ENCODE results near the gene SH3PXD2A. TPM values are rescaled to one million over a fixed set of nuclear protein-coding genes. Genes with fewer than 3 reads are reported as not detected.
A peak's percentile ranks its signal among the peaks of the same experiment; 100 is the strongest.

Gene SH3PXD2A
- total and polyA plus RNA-seq, 7 donors: 3.0 to 57.7 (median 10.6) TPM

DNA sequence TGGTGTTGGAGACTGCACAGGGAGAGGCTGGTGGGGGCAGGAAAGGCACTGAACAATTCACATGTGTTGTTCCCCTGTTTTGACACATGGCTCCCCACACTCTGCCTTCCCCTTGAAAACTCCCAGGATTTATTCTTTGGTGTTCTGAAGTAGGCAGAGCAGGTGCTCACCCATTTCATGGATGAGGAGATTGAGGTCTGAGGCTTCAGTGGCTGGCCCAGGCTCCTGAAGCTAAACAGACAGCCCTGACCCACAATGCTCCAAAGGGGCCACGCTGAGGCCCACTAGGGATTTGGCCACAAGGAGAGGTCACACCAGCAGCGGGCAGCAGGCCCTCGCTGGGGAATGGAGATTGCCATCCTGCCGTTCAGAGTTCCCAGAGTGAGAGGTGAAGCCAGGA lies 157.6 kb downstream of the SH3PXD2A start:
- intact Hi-C loops (cut with DNase I): no loop called here
- Histone ChIP-seq H3K4me3 (no peak overlapping the region), H3K27ac (no peak overlapping the region), H3K36me3 (ENCODE audit: insufficient read depth in 1 of 2, low read depth in 1 of 2) (no peaks in the 10 kb centered on the region), H3K27me3 (ENCODE audit: insufficient read depth in 3 of 3, low read length in 2 of 3) (no peaks in the 10 kb centered on the region), H3K4me1 (peaks cover 9% of the 10 kb centered on the region), H3K9me3 (no peaks in the 10 kb centered on the region)
- no peak for DNase-seq
- 84 to 94% (median 94%) methylated on average over 4 of the region's 4 CpGs for WGBS, 3 donors
- TF ChIP-seq, protein P1, sequence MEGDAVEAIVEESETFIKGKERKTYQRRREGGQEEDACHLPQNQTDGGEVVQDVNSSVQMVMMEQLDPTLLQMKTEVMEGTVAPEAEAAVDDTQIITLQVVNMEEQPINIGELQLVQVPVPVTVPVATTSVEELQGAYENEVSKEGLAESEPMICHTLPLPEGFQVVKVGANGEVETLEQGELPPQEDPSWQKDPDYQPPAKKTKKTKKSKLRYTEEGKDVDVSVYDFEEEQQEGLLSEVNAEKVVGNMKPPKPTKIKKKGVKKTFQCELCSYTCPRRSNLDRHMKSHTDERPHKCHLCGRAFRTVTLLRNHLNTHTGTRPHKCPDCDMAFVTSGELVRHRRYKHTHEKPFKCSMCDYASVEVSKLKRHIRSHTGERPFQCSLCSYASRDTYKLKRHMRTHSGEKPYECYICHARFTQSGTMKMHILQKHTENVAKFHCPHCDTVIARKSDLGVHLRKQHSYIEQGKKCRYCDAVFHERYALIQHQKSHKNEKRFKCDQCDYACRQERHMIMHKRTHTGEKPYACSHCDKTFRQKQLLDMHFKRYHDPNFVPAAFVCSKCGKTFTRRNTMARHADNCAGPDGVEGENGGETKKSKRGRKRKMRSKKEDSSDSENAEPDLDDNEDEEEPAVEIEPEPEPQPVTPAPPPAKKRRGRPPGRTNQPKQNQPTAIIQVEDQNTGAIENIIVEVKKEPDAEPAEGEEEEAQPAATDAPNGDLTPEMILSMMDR (IDR thresholded peaks at IDR 0.05): no peak
- no peak for ATAC-seq

DNA sequence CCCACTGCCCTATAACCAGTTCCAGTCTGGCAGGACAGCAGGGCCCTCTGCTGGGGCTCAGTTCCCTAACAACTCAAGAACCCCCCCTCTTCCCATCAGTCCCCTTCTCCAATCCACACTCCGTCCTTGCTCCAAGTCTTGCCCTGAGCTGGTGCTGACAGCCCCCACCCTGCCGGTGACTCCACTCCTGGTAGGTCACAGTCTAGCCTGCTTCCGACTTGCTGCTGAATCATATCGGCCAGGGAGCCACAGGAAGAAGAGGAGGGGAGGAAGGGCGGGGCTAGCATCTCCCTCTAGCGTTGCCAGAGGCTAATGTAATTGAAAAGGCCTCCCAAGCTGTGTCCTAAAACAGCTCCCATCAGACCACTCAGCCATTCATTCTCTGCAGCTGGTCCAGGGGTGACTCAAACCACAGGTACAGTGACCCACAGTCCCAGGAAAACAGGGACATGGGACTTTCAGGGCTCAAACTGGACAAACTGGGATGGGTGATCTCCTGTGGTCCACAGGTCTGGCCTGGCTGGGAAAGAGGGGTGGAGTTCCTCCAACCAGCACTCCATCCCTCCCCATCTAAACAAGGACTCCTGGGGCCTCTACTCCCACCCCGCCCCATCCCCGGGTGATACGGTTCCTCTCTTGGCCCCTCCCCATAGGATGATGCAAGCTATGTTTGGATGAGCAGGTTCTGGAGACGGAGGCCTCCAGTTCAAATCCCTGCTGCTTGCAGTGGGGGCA lies 158.8 kb downstream of the SH3PXD2A start:
- Histone ChIP-seq H3K9me3 (no peaks in the 10 kb centered on the region), H3K36me3 (ENCODE audit: insufficient read depth in 1 of 2, low read depth in 1 of 2) (no peaks in the 10 kb centered on the region), H3K4me3 (no peak overlapping the region), H3K27me3 (ENCODE audit: insufficient read depth in 3 of 3, low read length in 2 of 3) (no peaks in the 10 kb centered on the region), H3K4me1 (peaks cover 9% of the 10 kb centered on the region), H3K27ac (peak overlapping the region; percentile 58)
- intact Hi-C loops (cut with DNase I): no loop called here
- DNase-seq: peak; percentile 78 to 85
- ATAC-seq: peak; percentile 41 to 73 (median 68)
- WGBS, 3 donors: 48 to 58% (median 51%) methylated on average over 10 of the region's 10 CpGs
- TF ChIP-seq, protein P1 (IDR thresholded peaks at IDR 0.05): no peak

DNA sequence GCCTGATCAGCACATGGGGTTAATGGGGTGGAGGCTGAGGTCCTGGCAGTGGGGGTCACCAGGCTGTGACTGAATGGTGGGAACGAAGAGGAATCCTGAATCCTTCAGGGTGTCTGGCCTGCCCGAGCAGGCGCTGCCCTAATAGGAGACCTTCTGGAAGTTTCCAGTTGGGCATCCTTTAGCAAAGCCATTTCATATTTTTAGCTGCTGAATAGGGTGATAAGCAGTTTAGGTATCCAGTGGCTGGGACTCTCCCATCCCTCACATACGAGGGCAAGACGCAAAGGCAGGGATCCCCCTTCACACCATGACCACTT lies 159.3 kb downstream of the SH3PXD2A start:
- WGBS, 3 donors: 72 to 85% (median 73%) methylated on average over 5 of the region's 5 CpGs
- peaks cover 9% of the 10 kb centered on the region for H3K4me1 ChIP-seq
- peak in 1 of 4 donors; percentile 29 for ATAC-seq

DNA sequence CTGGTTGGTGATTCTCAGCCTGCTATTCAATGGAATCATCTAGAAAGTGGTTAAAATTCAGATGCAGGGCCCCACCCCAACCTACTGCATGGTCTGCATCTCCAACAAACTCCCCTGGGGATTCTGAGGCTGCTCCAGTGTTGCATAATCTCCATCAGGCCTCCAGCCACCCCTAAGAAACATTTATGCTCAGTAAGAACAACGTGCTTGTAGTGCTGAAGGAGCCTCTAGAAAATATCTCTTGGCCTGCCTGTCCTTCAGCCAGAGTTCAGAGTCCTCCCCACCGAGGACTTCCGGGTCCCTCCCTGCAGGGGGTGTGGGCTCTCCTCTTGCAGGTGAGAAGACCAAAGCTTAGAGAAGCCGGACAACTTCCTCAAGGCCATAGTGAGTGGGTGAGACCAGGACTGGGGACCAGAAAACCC lies 159.8 kb downstream of the SH3PXD2A start:
- DNase-seq (peak in 1 of 2 donors; percentile 58), ATAC-seq (peak in 2 of 4 donors; percentile 4 to 44)
- Histone ChIP-seq H3K27ac (peak overlapping the region; percentile 58), H3K4me1 (peaks cover 9% of the 10 kb centered on the region), H3K4me3 (no peak overlapping the region), H3K27me3 (ENCODE audit: insufficient read depth in 3 of 3, low read length in 2 of 3) (no peaks in the 10 kb centered on the region), H3K36me3 (ENCODE audit: insufficient read depth in 1 of 2, low read depth in 1 of 2) (no peaks in the 10 kb centered on the region), H3K9me3 (no peaks in the 10 kb centered on the region)
- intact Hi-C loops (cut with DNase I): no loop called here
- TF ChIP-seq, protein P1 (IDR thresholded peaks at IDR 0.05): no peak
- 65 to 80% (median 79%) methylated on average over 4 of the region's 4 CpGs for WGBS, 3 donors

More for the DNA sequence above, 159.3 kb downstream of the SH3PXD2A start:
- no peaks in the 10 kb centered on the region for H3K27me3 ChIP-seq (ENCODE audit: insufficient read depth in 3 of 3, low read length in 2 of 3)
- peak overlapping the region; percentile 58 for H3K27ac ChIP-seq
- TF ChIP-seq, protein P1 (IDR thresholded peaks at IDR 0.05): no peak
- no peak for DNase-seq
- H3K9me3 ChIP-seq: no peaks in the 10 kb centered on the region
- H3K4me3 ChIP-seq: no peak overlapping the region
- intact Hi-C loops (cut with DNase I): no loop called here
- no peaks in the 10 kb centered on the region for H3K36me3 ChIP-seq (ENCODE audit: insufficient read depth in 1 of 2, low read depth in 1 of 2)

DNA sequence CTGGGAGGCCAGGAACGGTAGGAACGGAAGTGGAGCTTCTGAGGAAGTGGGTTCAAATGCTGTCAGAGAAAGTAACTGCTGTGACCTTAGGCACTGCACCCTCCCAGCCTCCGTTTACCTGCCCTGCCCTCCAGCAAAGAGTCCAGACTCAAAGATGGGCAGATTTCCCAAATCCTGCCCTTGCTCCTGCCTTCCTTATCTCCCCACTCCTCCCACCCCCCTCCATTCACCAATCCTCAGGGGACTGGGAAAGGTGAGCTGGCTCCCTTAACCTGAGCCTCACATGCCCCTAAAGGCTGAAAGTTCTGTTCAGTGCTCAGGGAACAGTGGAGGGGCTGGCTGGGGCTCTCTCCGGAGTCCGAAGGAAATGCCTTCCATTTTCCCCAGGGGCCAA lies 161.6 kb downstream of the SH3PXD2A start:
- H3K9me3 ChIP-seq: no peaks in the 10 kb centered on the region
- H3K27ac ChIP-seq: no peak overlapping the region
- H3K27me3 ChIP-seq (ENCODE audit: insufficient read depth in 3 of 3, low read length in 2 of 3): no peaks in the 10 kb centered on the region
- 46 to 52% (median 48%) methylated on average over 5 of the region's 5 CpGs for WGBS, 3 donors
- no peak for ATAC-seq
- H3K36me3 ChIP-seq (ENCODE audit: insufficient read depth in 1 of 2, low read depth in 1 of 2): no peaks in the 10 kb centered on the region
- DNase-seq: no peak
- intact Hi-C loops (cut with DNase I): no loop called here
- peak overlapping the region; percentile 53 for H3K4me3 ChIP-seq
- TF ChIP-seq, protein P1 (IDR thresholded peaks at IDR 0.05): no peak
- H3K4me1 ChIP-seq: peaks cover 9% of the 10 kb centered on the region
